NOMO-1 treated with DMSO at 0.1 percent for 48 hours (cell line): Measurements from ENCODE around the gene ARL4A.
"Not testable (repeated sequence)": the region's sequence is repeated elsewhere in the genome, so short reads cannot be mapped to it uniquely, and the experiment has no call there.

Source experiments
- DNase-seq: peaks from one replicate; lab custom pipeline; 2025; ENCODE audit not compliant: unreplicated experiment; lab: John Stamatoyannopoulos, UW

The ARL4A gene

DNA sequence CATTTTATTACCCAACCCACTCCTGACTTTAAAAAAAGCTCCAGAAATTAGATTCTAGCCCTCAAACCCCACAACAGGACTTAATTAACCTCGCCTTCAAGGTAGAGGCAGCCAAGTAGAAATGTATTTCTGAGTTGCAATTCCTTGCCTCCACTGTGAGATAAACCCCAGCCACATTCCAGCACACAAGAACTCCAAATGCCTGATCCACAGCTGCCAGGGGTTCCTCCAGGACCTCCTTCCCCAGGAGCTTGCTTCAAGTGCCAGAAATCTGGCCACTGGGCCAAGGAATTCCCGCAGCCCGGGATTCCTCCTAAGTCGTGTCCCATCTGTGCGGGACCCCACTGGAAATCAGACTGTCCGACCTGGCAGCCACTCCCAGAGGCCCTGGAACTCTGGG is 25.9 kb upstream of the ARL4A start:
- DNase-seq: no peak

DNA sequence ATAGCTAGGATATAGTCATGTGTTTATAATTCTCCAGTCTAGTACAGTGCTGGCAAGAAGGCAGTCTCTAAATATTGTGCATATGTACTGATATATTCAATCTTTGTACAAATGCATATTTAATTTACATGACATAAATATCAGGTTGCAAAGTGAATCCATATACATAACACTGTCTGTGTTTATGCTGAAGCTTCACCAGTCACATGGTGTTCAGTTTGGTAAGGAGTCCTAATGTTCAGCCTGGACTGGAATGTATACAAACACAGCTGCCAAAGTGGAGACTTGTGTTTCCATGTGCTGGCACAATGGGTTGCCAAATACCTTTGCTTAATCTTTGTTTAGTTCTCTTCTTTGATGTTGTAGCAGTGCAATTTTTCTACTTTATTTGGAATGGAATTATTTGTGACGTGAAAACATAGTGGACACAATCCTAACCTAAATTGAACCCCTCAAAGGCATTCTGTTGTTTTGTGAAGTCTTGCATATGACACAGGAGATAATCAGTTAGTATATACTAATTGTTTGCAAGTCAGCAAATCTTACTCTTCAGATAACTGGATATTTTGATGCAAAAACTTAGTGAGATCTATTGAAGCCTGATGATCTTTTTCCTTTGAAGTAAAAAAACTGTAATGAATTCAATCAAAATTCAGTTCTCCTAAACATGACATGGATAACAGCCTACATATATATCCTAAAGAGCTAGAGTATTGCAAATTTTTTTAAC is 17.3 kb upstream of the ARL4A start:
- DNase-seq: no peak

DNA sequence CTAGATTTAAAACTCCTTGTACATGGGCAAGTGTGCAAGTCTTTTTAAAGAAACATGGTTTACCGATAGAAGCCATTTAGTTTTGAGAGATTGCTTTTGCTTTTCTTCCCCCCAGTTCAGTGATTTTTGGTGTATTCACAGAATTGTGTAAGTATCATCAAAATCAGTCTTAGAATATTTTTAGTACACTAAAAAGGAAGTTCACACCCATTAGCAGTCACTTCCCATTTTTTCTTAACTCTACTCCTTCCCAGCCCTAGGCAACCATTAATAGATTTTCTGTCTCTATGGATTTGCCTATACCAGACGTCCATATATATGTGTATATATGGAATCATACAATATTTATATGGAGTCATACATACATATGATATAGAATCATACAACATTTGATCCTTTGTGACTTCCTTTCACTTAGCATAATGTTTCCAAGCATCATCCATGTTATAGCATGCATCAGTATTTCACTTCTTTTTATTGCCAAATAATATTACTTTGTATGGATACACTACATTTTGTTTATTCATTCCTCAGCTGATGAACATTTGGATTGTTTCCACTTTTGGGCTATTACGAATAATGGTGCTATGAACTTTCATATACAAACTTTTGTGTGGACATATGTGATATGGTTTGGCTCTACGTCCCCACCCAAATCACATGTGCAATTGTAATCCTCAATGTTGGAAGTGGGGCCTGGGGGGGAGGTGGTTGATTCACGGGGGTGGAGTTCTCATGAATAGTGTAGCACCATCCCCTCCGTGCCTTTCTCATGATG is 16.5 kb upstream of the ARL4A start:
- peak; percentile 81 for DNase-seq

DNA sequence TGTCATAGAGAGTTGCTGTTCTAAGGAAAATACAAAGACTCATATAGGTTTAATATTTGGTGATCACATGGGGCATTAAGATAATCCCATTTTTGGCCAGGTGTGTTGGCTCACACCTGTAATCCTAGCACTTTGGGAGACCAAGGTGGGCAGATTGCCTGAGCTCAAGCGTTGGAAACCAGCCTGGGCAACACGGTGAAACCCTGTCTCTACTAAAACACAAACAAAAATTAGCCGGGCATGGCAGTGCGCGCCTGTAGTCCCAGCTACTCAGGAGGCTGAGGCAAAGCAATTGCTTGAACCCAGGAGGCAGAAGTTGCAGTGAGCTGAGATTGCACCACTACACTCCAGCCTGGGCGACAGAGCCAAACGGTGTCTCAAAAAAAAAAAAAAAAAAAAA is 14.0 kb upstream of the ARL4A start:
- DNase-seq: not testable (repeated sequence)

DNA sequence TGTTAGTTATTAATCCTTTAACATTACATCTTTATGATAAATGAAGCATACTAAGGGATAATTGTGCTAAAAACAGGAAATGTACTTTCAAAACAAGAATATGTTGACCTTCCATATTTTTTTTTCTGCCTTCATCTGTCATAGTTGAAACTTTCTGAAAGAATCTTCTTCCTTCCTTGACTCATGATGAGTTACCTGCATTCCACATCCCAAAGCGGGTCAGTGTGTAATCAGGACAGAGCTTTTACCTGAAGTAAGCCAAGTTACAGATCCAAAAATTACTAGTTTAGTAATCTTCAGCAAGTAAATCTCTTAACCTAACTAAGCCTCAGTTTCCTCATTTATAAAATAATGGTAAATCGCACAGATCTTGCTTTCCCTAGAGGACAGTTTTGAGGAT is 13.4 kb upstream of the ARL4A start:
- no peak for DNase-seq

DNA sequence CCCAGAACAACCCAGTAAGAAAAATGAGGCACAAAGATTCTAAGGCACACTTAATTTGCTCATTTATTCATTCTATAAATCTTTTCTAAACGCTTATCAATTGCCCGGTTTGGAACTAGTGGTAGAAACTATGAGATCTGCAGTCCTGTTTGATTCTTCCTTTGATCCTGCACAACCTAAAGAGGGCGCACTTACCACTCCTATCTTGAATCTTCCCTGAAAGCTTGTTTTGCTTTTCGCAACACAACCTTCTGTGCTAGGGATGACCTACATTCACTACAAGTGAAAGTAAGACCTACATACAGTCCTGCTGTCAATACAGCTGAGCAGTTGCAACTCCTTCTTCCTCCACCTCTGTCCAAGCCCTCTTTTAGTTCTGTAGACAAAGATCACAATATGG is 12.6 kb upstream of the ARL4A start:
- peak; percentile 74 for DNase-seq

DNA sequence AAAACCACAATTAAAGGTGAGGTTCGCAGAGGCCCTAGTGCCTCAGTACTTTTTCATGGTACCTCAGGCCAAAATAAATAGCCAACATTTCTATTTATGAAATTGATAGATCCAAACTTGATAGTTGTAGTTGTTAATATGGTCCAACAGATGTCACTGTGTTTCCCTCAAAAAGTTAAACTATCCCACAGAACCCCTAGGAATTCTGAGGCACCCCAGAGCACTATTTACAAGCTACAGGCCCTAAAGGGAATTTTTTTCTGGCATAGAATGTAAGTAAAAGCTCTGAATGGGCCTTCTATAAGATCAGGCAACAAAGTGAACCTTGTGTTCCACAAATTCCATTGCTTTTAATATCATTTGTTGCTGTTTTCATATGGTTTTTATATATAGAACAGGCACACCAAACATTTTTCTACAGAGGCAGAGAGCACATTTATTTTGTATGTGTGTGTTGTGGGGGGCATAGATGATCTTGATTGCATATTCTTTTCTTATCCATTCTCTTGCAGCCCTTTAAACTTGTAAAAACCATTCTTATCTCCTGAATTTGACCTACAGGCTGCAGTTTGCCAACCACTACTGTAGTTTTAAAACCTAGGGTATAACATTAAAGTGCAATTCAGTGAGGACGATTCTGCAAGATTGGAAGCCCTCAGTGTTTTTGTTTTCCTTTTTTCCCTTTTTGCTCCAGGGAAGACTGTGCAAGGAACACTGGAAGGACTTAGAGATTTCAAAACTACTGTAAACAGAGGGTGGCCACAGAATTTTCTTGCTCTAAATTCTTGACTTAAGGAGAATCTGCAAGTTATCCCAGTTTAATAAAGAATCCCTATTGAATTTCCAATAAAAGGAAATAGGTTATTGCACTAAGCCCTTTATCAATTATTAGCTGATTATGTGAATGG is 3.5 kb upstream of the ARL4A start:
- no peak for DNase-seq

DNA sequence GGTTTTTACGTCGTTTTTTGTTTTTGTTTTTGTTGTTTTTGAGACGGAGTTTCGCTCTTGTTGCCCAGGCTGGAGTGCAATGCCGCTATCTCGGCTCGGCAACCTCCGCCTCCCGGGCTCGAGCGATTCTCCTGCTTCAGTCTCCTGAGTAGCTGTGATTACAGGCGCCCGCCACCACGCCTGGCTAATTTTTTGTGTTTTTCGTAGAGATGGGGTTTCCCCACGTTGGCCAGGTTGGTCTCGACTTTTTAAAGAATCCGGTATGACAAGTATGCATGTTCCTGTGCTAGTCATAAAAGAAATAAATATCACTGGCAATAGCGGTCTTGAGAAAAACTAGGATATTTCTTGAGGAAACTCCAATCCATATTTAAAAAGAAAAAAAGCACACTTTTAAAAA is 2.7 kb upstream of the ARL4A start:
- DNase-seq: no peak

DNA sequence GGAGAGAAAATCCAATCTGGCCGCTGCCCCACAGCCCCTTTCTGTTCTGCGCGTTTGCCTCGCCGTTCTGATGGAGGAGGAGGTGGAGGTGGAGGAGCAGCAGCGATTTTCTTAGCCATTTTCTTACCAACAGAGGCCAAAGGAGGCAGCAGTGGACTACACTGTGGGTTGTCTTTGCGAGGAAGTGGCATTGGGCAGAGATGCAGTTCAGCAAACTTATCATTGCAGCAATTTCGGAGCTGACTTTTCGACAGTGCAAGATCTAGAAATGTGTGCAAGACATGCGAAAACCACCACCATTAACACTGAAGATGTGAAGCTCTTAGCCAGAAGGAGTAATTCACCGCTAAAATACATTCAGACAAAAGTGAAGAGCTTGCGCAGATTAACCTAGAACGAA is 1.9 kb upstream of the ARL4A start:
- DNase-seq: peak; percentile 64

DNA sequence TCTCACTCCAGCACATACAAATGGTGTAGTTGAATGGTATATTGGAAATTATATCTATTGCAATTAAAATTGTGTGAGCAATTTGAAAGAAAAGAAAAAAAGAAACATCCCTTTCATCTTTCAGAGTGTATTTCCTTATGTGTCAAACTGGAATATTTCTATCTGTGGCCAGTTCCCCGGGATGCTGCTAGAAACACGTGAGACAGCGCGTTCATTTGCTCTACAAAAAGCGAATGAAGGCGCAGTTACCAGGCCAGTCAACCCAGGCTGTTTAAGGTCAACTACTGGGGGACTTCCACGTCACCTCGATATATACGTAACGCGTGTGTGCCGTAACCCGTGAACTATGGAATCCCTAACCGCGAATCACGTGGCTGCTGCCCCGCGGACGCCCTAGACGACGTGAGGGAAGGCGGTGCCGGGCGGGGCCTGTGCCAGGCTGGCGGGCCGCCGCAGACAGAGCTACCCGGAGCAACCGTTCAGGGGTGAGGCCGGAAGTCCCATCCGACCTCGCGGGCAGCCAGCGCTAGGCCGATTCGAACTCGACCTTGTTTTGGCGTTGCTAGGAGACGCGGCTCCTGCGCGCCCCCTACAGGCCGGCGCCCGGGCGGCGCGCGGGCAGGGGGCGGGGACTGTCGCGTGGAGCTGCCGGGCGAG is 1.1 kb upstream of the ARL4A start:
- DNase-seq: peak; percentile 98

DNA sequence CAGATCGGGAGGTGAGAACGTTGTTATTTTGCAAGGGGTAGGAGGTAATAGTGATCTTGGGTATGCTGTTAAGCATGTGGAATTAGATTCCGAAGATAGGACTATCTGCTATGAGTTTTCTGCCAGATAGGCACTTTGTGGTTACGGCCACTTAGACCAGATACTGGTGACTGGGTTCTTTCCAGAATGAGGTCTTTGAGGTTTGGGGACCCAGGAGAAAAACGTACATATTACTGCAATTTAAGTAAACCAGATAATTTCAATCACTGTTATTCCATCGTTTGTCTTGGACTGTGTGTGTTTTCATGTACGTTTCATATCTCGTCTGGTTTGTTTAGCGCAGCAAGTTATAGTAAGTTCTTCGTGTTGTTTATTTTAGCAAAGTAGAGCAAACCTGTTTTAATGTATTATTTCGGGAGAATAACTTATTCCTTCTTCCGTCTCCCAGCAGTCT is 312 bp downstream of the ARL4A start:
- peak; percentile 31 for DNase-seq

DNA sequence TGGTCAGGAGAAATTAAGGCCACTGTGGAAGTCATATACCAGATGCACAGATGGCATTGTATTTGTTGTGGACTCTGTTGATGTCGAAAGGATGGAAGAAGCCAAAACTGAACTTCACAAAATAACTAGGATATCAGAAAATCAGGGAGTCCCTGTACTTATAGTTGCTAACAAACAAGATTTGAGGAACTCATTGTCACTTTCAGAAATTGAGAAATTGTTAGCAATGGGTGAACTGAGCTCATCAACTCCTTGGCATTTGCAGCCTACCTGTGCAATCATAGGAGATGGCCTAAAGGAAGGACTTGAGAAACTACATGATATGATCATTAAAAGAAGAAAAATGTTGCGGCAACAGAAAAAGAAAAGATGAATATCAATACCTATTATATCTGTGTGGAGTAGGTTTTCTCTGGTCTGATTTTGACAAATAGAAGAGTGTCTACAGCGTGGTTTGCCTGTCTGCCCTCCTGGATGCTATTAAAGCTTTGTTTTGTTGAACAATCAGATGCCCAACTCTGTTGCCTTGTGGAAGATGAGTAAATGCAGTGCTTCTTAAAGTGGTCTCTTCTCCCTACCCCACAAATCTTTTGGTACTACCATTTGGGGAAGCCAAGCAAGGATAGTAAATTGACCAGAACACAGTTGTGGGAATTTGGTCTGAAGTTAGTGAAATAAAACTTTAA is 1.2 kb downstream of the ARL4A start:
- DNase-seq: peak; percentile 23

DNA sequence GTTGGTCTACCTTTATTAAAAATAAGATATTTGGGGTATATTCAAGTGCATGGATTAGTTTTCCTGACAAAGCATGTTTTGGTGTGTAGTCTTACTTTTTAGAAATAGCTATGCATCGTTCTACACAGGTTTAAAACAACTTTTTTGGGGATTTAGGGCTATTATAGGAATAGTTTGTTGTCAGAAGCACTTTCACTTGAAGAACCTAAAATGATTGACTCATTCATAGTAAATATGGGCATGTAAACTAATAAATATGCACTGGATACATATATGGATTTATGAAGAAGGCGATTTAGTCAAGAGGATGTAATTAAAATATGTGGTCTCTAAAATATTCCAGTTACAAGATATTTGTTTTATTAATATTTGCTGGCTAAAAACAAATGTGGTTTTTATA is 2.0 kb downstream of the ARL4A start:
- no peak for DNase-seq

DNA sequence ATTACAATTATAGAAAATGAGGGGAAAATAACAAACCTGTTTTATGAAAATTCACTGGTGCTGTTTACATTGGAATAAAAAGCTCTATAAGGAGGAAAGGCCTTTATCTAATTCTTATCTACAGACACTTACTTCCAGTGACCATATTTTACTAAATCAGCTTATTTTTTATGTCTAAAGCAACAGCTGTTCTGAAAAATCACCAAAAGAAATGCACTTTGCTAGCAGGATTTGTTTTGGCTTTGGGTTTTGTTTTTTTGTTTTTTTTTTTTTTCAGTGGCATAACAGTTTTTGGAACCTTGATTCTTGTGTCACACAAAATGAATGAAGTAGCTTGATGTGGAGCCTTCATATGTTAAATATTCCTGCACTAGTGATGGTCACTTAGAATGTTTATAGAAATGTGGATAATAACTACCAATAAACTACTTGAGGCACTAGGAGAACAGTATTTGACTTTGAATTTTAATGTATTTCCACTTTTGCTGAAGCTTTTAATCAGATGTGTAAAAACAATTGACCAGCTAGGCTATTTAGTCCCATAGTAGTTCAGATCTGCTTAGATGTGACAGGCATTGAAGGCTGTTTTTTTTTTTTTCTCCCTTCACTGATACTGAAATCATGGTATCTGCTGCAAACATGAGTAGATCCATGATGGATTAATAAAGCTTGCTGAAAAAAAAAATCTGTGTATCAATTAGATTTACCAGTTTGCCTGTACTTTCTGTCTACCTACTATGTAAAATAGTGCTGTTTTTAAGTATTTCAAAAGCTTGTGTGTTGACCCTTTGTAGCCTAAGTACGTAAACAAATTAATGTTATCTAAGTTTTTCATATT is 2.8 kb downstream of the ARL4A start:
- no peak for DNase-seq

DNA sequence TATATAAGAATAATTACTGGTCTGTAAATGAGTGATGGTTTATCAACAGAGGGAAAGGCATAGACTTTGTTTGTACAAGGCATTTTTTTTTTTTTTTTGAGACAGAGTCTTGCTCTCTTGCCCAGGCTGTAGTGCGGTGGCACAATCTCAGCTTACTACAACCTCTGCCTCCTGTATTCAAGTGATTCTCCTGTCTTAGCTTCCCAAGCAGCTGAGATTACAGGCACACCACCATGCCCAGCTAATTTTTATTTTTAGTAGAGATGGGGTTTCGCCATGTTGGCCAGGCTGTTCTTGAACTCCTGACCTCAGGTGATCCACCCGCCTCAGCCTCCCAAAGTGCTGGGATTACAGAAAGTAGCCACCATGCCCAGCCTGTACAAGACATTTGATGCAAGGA is 4.0 kb downstream of the ARL4A start:
- not testable (repeated sequence) for DNase-seq

DNA sequence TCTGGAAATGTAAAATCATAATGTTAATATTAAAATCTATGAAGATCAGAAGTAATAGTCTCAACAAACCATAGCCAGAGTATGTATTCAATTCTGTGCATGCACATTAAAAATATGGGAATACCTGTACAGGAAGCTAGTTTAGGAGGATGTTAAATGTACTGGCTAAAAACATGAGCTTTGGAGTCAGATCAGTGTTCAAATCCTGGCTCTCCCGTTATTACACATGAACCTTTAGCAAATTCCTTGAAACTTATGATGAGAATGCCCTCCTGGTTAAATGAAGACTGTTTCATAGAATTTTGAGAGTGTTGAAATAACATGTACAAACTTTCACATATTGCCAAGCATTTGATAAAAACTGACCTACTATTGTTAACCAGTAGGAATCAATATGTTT is 4.6 kb downstream of the ARL4A start:
- no peak for DNase-seq

DNA sequence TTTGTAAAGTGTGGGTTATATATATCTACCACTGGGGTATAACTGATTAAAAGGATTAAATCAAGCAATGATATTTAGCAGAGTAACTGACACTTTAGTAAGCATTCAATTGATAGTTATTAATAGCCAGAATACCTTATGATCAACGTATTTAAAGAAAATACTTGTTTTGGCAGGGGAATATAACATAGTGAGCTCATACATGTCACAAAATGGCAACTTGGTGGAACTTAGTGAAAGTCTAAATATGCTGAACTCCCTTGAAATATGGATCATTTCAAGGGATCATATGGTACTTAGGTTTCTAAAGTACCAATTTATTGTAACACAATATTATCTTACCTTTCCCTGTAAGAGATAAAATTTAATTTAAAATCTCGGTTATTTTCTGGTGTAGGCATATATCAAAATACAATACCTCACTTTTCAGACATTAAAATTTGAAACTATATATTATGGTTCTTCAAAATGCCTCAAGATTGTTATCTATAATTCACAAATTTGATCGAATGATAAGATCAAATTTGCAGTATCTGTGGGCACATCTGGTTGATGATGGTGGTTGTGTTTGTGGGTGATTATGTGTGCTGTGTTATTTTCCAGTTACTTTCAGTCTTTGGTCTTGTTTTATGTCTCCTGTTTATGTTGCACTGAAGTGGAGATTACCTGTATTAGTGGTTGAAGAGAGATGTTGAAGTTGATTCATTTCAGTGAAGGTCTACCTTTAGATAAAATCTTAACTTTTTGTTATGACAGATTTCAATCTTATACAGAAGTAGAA is 5.2 kb downstream of the ARL4A start:
- DNase-seq: no peak

DNA sequence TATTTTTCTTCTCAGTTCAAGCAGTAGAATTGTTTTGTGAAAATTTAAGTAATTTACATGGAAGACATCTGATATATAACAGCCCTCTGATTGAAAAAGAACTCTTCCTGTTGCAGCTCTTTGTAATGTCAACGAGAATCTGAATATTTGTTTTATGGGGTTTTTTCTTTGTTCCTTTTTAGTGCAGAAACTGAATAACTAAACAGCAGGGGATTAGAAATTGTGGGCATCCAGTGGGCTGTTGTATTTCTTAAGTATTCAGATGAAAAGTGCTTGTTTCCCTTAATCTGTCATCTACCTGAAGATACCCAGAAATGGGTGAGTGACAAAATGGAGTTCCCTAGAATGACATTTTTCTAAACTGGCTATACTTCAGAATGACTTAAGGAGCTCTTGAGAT is 7.4 kb downstream of the ARL4A start:
- DNase-seq: no peak

DNA sequence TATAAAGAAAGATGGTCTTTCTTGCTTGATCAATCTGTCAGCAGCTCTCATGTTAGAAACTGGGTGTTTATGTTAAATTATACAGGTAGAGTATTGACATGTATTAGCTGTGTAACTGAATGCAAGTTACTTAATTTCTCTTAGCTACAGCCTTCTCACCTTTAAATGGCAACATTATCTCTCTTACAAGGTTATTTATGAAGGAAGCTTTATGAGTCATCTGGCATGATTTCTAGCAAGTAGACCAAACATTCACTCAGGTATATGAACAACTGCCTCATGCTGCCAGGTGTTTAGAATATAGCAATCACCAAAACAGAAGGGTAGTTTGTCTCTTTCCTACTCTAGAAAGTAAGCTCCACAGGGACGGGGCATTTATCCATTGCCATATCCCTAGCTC is 8.5 kb downstream of the ARL4A start:
- no peak for DNase-seq
